ENCODE data around the gene KLLN.

Gene KLLN

DNA sequence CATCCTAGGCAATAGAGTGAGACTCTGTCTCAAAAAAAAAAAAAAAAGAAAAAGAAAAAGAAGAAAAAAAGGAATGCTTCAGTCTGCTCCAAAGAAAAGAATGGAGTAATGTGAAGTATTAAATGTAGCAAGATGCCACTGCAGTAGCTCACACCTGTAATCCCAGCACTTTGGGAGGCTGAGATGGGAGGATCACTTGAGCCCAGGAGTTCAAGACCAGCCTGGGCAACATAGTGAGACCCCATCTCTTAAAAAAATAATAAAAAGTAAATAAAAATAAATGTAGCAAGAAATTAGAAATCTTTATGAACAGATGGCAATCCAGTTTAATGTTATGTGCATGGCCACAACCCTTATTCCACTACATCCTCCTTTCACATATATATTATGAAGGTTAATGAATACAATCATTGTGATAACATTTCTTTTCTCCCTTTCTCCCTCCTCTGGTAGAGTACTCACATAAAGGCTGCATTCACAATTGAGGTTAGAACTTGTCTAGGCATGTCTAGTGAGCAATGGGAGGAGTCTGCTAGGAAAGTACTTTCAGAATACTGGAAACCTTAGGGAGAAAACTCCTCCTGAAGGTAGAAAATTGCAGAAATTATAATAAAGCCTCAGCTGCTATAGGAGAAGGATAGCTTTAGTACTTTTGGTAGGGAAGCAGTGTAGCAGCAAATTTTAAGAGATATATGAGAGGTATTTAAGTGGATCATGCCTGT, 20.4 kb downstream of the KLLN start:
- DNase-seq (ENCODE audit: extremely low spot score): no peak
- CTCF ChIA-PET: interaction anchor here (1.7 to 6.1 kb wide), 3 partner anchors 9 to 20 kb away, joined by 4 to 31 read pairs (median 6); no protein-coding TSS in a partner anchor
- POLR2A ChIA-PET: no interaction called here
- TF ChIP-seq, protein P1, sequence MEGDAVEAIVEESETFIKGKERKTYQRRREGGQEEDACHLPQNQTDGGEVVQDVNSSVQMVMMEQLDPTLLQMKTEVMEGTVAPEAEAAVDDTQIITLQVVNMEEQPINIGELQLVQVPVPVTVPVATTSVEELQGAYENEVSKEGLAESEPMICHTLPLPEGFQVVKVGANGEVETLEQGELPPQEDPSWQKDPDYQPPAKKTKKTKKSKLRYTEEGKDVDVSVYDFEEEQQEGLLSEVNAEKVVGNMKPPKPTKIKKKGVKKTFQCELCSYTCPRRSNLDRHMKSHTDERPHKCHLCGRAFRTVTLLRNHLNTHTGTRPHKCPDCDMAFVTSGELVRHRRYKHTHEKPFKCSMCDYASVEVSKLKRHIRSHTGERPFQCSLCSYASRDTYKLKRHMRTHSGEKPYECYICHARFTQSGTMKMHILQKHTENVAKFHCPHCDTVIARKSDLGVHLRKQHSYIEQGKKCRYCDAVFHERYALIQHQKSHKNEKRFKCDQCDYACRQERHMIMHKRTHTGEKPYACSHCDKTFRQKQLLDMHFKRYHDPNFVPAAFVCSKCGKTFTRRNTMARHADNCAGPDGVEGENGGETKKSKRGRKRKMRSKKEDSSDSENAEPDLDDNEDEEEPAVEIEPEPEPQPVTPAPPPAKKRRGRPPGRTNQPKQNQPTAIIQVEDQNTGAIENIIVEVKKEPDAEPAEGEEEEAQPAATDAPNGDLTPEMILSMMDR (IDR thresholded peaks at IDR 0.05; ENCODE audit: control extremely low read depth, extremely low read depth, low read depth, missing control alignments): no peak

DNA sequence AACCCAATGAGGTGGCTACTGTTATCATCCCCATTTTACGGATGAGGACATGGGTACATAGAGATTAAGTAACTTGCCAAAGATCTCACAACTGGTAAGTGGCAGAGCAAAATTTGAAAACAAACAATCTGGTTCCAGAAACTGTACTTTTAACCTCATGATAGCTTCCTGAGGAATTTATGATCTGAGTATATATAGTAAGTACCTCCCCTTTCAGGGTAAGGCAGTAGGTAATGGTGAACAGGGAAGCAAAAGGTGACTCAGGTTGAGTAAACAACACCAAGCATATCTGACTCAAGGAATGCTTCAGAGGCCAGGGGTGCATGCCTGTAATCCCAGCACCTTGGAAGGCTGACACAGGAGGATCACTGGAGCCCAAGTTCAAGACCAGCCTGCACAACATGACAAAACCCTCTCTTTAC, 21.1 kb downstream of the KLLN start:
- ChIA-PET POLR2A (no interaction called here), CTCF (interaction anchor here (1.0 to 6.1 kb wide), 7 partner anchors 10 to 28 kb away, joined by 3 to 31 read pairs (median 4); partner anchors contain the start of gene ATAD1)
- DNase-seq (ENCODE audit: extremely low spot score): no peak
- TF ChIP-seq, protein P1 (IDR thresholded peaks at IDR 0.05; ENCODE audit: control extremely low read depth, extremely low read depth, low read depth, missing control alignments): no peak

DNA sequence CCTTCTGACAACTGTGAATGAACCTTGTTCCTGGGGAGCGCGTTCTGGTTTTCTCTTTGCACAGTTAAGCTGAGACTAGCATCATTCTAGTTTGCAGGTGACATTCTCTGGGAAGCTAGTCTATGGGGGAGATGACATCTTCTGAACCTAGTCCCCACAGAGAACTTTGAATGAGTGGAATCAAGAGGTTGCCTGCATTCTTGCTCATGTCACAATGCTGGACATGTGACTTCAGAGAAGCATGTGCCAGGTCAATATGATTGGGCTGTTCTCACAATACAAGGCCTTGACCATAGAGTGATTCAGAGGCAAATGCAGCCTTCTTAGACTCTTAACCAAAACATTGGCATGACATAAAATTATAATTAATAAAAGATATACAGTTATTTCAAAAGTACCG, 22.1 kb downstream of the KLLN start:
- ChIA-PET CTCF (interaction anchor here (1.0 to 6.1 kb wide), 10 partner anchors 9 to 27 kb away, joined by 3 to 31 read pairs (median 4); partner anchors contain the start of genes ATAD1, KLLN and PTEN), POLR2A (interaction anchor here (0.6 kb wide), 1 partner anchor 66 kb away, joined by 3 read pairs; no protein-coding TSS in a partner anchor)
- DNase-seq (ENCODE audit: extremely low spot score): no peak
- TF ChIP-seq, protein P1 (IDR thresholded peaks at IDR 0.05; ENCODE audit: control extremely low read depth, extremely low read depth, low read depth, missing control alignments): no peak

DNA sequence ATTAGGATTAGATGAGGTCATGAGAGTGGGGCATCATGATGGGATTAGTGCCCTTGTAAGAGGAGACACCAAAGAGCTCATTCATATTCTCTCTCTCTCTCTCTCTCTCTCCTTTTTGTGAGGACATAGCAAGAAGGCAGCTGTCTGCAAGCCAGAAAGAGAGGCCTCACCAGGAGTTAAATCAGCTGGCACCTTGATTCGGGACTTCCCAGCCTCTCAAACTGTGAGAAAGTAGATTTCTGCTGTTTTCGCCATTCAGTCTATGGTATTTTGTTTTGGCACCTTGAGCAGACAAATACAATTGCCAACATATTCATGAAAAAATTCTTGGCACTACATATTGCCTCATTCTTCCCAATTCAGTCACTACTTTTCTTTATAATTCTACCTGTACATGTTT, 24.7 kb downstream of the KLLN start:
- no peak for DNase-seq (ENCODE audit: extremely low spot score)
- ChIA-PET POLR2A (no interaction called here), CTCF (interaction anchor here (0.7 to 6.1 kb wide), 5 partner anchors 10 to 24 kb away, joined by 3 to 31 read pairs (median 4); partner anchors contain the start of gene ATAD1)
- TF ChIP-seq, protein P1 (IDR thresholded peaks at IDR 0.05; ENCODE audit: control extremely low read depth, extremely low read depth, low read depth, missing control alignments): no peak

DNA sequence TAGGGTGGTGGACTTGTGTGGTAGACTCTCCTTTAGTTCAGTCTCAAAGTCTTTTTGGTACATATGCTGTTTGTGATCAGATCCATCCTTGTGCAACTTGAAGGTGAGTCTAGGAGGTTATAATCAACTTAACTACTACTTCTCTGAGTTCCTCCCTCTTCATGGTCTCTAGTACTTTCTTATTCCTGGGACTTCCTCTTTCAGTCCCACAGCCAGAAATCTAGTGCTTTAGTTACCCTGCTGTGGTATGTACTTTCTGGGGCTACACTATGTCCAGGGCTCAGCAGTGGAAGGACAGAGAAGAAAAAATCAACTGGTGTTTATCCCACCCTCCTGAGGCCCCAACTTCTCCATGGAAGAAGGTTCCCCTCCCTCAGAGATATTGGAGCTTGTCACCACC, 25.9 kb downstream of the KLLN start:
- ChIA-PET POLR2A (no interaction called here), CTCF (interaction anchor here (1.0 to 6.1 kb wide), 5 partner anchors 8 to 23 kb away, joined by 3 to 31 read pairs (median 4); no protein-coding TSS in a partner anchor)
- peak; percentile 28 for DNase-seq (ENCODE audit: extremely low spot score)
- TF ChIP-seq, protein P1 (IDR thresholded peaks at IDR 0.05; ENCODE audit: control extremely low read depth, extremely low read depth, low read depth, missing control alignments): no peak

DNA sequence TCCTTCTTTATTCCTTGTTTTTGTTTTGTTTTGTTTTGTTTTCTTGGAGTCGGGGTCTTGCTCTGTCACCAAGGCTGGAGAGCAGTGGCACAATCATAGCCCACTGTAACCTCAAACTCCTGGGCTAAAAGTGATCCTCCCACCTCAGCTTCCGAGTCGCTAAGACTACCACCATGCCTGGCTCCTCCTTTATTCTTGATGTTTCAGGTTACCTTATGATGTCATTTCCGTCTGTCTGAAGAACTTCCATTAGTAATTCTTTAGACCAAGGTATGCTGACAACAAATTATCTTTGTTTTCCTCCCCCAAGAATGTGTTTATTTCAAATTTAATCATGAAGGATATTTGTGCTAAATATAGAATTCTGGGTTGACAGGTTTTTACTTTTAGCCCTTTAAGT, 27.2 kb downstream of the KLLN start:
- TF ChIP-seq, protein P1 (IDR thresholded peaks at IDR 0.05; ENCODE audit: control extremely low read depth, extremely low read depth, low read depth, missing control alignments): no peak
- no peak for DNase-seq (ENCODE audit: extremely low spot score)
- POLR2A ChIA-PET: no interaction called here
- CTCF ChIA-PET: no interaction called here
